GM18519 (cell line): ENCODE results near the gene TMEM116.

Experiments used
- ATAC-seq: cut with Tn5 transposase; IDR thresholded peaks from one replicate; pipeline ENCODE4 v1.9.1; 2021; ENCODE audit warnings: mild to moderate bottlenecking, moderate library complexity; ENCODE audit not compliant: unreplicated experiment, low FRiP score

Gene TMEM116

DNA sequence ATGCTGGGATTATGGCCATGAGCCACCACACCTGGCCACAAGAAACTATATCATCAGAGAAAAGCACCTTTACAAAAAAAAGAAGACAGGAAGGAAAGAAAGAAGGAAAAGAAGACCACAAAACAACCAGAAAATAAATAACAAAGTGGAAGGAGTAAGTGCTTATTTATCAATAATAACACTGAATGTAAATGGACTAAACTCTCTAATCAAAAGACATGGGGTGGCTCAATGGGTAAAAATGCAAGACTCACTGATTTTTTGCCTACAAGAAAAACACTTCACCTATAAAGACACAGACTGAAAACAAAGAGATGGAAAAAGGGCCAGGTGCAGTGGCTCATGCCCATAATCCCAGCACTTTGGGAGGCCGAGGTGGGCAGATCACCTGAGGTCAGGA is 105.2 kb downstream of the TMEM116 start:
- no peak for ATAC-seq

DNA sequence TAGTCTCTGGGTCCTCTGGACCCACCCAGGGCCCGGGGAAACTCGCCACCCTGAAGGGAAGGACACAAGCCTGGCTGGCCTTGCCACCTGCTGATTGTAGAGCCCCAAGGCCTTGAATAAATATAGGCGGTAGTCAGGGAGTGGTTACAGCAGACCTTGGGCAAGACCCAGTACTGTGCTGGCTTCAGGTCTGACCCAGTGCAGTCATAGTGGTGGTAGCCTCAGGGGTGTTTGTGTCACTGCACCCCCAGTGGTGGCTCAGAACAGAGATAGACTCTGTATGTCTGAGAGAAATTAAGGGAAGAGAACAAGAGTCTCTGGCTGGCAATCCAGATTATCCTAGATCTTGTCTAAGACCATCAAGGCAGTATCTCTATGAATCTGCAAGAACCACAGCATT is 107.5 kb downstream of the TMEM116 start:
- no peak for ATAC-seq

DNA sequence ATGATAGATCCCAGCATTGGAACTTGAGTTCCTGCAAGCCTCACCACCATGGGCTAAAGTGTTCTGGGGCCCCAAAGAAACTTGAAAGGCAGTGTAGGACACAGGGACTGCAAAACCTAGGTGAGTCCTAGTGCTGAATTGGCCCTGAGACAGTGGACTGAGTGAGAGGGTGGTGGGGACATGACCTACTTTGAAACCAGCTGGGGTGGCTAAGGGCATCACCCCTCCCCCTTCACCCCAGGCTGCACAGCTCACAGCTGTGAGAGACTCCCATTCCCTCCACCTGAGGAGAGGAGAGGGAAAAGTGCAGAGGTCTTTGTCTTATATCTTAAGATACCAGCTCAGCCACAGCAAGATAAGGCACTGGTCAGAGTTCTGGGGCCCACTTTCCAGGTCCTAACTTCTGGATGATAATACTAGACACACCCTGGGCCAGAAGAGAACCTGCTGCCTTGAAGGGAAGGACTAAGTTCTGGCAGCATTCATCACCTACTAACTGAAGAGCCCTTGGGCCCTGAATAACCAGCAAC is 108.5 kb downstream of the TMEM116 start:
- no peak for ATAC-seq

DNA sequence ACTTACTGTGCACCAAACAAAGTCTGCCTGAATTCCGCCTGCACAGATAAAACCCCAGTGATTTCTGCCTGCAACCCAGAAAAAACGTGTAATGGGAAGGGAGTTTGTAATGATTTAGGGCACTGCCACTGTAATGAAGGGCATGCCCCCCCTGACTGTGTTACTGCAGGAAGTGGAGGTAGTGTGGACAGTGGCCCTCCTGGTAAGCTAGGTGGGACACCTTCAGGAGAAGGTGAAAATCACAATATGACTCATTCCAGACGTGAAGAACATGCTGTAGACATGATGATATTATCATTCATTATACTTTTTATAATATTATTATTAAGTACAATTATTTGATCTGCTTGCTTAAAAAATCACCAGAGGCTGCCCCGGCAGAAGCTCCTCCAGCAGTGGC is 111.8 kb downstream of the TMEM116 start:
- no peak for ATAC-seq

DNA sequence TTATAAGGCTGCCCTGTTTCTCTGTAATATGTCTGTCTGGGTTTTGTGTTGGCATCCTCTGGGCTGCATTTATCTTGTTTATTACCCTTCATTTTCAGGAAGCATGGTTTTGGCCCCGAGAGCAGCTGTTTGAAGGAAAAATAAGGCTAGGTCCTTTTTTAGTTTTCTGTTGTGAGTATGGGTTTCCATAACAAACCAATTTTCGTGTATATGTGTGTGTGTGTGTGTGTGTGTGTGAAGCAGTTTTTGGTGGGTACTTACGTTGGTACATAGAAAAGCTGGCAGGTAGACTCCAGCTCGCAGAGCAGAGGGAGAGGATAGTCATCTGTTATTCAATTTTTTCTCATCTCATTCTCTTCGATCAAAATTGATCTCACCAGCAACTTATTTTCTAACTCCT is 118.4 kb downstream of the TMEM116 start:
- no peak for ATAC-seq

DNA sequence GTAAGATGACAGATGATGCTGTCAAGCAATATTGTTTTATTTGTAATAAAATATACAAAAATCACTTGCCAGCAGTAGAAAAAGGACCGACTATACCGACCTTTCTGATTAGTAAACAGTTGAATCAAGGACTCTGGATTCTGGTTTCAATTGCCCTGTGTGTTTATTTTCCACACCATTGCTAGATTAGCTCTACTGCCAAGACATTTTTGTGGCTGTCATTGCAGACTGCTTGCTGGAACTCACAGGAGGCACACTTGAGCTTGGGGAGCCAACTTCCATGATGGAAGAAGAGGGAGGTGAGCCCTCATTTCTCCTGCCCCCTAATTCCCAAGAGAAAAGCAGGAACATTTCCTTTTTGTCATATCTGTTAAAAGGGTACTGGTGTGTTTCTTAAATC is 119.7 kb downstream of the TMEM116 start:
- ATAC-seq: no peak

DNA sequence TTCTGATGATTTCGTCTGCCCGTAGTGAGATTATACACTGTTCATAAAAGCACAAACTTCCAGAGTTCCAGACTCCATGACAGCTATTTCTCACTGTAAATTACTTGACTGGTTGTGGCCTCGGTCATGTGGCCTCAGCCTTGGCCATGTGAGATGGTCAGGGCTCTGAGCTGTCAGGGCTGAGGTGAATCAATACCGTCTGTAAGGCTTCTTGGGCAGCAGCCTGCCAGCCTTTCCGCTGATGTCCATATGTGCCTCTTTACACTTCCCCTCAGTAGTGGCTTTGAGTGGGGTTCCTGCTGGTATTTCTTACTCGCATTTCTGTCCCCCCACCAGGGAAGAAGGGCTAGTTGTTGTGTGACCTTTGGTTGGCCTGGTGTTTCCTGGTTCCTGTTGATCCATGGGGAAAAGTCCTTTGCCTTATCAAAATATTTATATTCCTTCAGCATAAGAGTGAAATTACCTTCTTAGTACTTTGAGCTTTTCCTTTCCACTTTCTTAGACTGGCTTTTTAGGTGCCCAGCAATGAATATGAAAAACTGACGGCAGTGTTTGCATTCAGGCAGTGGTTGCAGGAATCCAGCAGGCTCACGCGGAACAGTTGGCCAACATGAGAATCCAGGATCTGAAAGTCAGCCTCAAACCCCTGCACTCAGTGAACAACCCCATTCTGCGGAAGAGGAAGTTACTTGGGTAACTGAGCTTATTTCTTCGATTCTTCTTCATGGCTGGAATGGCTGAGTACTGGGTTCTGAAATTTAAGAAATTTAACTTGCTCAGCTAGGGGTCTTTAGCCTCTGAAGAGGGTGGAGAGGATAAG is 124.8 kb downstream of the TMEM116 start:
- ATAC-seq: no peak

DNA sequence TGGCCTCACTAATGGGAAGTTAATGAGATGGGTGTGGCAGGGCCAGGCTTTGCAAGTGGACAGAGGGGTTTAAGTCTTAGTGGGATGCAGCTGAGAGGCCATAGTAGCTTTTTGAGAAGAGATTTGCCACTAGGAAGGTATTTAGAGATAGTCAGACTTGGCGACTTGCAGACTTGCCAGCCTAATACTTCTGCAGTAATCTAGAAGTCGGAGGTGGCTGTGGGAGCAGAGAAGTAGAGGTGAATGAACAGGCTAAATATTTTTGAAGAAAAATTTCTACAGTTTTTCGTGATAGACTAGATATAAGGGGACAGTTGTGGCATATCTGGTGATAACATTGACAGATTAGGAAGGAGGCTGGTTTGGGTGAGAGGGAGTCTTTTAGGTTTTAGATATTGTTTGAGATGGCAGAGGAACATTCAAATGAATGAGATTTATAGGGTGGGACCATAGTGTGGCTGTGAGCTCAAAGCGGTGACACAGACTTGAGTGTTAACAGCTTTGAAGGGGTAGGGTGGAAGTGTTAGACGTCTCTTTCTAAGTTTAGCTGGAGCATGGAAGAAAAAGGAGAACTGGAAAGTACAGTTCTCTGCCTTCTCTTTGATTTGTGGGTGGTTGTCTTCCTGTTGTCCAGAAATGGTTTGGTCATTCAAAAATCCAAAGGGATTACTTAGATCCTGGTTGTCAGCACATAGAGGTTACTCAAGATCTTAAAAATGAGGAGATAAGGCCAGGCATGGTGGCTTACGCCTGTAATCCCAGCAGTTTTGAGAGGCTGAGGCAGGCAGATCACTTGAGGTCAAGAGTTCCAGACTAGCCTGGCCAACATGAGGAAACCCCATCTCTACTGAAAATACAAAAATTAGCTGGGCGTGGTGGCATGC is 126.1 kb downstream of the TMEM116 start:
- ATAC-seq: no peak

DNA sequence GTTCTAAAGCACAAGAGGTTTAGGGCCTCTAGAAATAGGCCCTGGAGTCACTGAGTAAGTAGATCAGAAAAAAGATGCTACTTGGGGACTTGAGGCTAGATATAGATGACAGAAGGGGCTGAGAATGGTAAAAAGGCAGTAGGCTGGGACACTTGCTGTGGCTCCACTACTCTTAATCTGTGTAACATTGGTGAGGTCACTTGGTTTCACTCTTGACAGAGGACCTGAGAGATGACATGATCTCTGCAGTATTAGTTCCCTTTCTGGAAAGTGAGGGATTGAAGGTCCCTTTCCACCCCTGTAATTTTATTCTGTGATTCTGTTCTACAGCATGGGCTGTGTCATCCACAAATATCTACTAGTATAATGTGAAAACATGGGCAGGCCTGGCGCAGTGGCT is 131.2 kb downstream of the TMEM116 start:
- no peak for ATAC-seq
